ENCODE data around the gene TMPRSS9. TPM values are rescaled to one million over a fixed set of nuclear protein-coding genes. Genes with fewer than 3 reads are reported as not detected.

TMPRSS9 gene
- total RNA-seq, 1 experiment from 2014 or later = 0.23 TPM

GRCh38 chr19:2351591-2351990, 8.5 kb upstream of the TMPRSS9 start:
- Histone ChIP-seq H3K36me3 (ENCODE audit: control insufficient read depth, insufficient read depth, low read length) (no peaks in the 10 kb centered on the region), H3K27me3 (ENCODE audit: control insufficient read depth, insufficient read depth, low read length) (no peaks in the 10 kb centered on the region), H3K9me3 (ENCODE audit: control insufficient read depth, insufficient read depth, low read depth, low read length) (no peaks in the 10 kb centered on the region), H3K27ac (ENCODE audit: low read length) (no peak overlapping the region), H3K4me1 (ENCODE audit: control insufficient read depth, insufficient read depth, low read length) (no peaks in the 10 kb centered on the region), H3K4me3 (ENCODE audit: low read depth in 2 of 2, low read length in 2 of 2) (no peak overlapping the region)
- intact Hi-C loops (cut with micrococcal nuclease; ENCODE audit: unreplicated experiment) (no loop called here), in situ Hi-C loops (cut with HindIII; ENCODE audit: low pct_unique_long_range_greater_than_20kb, low sequenced_read_pairs) (no loop called here)
- TF ChIP-seq POLR2AphosphoS5 (IDR thresholded peaks at IDR 0.05; ENCODE audit: low read depth, low read length) (no peak), SIN3A (IDR thresholded peaks at IDR 0.05; ENCODE audit: borderline replicate concordance, insufficient read depth, low read depth, low read length) (no peak), CTCF (IDR thresholded peaks at IDR 0.05) (no peak), TCF7L2 (IDR thresholded peaks at IDR 0.05; ENCODE audit: low read depth, low read length) (no peak), REST (IDR thresholded peaks at IDR 0.05; ENCODE audit: insufficient read depth in 1 of 2, low read depth in 2 of 2, low read length in 1 of 2) (no peak)
- BruUV-seq (replicated peaks) = no TSS peak
- ChIA-PET CTCF (no interaction called here), POLR2A (no interaction called here)
- DNase-seq (ENCODE audit: low read depth, low spot score) (no peak), ATAC-seq (no peak)

GRCh38 chr19:2352121-2352520, 7.9 kb upstream of the TMPRSS9 start:
- POLR2A ChIA-PET = no interaction called here
- no peak for DNase-seq (ENCODE audit: low read depth, low spot score)
- TF ChIP-seq POLR2AphosphoS5 (IDR thresholded peaks at IDR 0.05; ENCODE audit: low read depth, low read length) (no peak), REST (IDR thresholded peaks at IDR 0.05; ENCODE audit: insufficient read depth in 1 of 2, low read depth in 2 of 2, low read length in 1 of 2) (no peak), SIN3A (IDR thresholded peaks at IDR 0.05; ENCODE audit: borderline replicate concordance, insufficient read depth, low read depth, low read length) (no peak), CTCF (IDR thresholded peaks at IDR 0.05) (no peak)
- no peak overlapping the region for H3K27ac ChIP-seq (ENCODE audit: low read length)
- H3K27me3 ChIP-seq (ENCODE audit: control insufficient read depth, insufficient read depth, low read length) = no peaks in the 10 kb centered on the region
- H3K9me3 ChIP-seq (ENCODE audit: control insufficient read depth, insufficient read depth, low read depth, low read length) = no peaks in the 10 kb centered on the region
- no peaks in the 10 kb centered on the region for H3K4me1 ChIP-seq (ENCODE audit: control insufficient read depth, insufficient read depth, low read length)
- no peak overlapping the region for H3K4me3 ChIP-seq (ENCODE audit: low read depth in 2 of 2, low read length in 2 of 2)
- no TSS peak for BruUV-seq (replicated peaks)
- no peak for ATAC-seq
- in situ Hi-C loops (cut with HindIII; ENCODE audit: low pct_unique_long_range_greater_than_20kb, low sequenced_read_pairs) (no loop called here), intact Hi-C loops (cut with micrococcal nuclease; ENCODE audit: unreplicated experiment) (no loop called here)
- CTCF ChIA-PET = no interaction called here
- H3K36me3 ChIP-seq (ENCODE audit: control insufficient read depth, insufficient read depth, low read length) = no peaks in the 10 kb centered on the region
